HepG2 (cell line): ENCODE results near the gene TRIM7. TPM values are rescaled to one million over a fixed set of nuclear protein-coding genes. Genes with fewer than 3 reads are reported as not detected.

Experiments
- ATAC-seq: fragments of 200-7000 bp; cut with Tn5 transposase; 3 replicates; pipeline ENCODE4 v1.9.1; 2020; ENCODE audit warnings: mild to moderate bottlenecking, moderate library complexity
- BruUV-seq: library from RNA; stranded (reverse); fragments of 400-500 nt; replicated peaks from 2 replicates; lab custom pipeline; 2021; lab: Mats Ljungman, UMichigan
- CTCF ChIA-PET: fragments of 300-600 bp; formaldehyde crosslinking; extraction: SDS; loops from one replicate; lab custom pipeline; 2021; ENCODE audit warnings: low total read pairs, inconsistent platforms, low intra/inter-chr PET ratio; lab: Yijun Ruan, JAX
- POLR2A ChIA-PET: fragments of 350-600 bp; sonication (Branson Sonifier 250); formaldehyde crosslinking; loops from one replicate; lab custom pipeline; 2020; ENCODE audit warnings: antibody characterized with exemption, inconsistent platforms; lab: Yijun Ruan, JAX
- DNase-seq: peaks from one replicate; pipeline ENCODE4 v3.0.0-alpha.2; 2015; ENCODE audit warnings: low spot score
- FAIRE-seq: peaks from 3 replicates; lab custom pipeline; 2011; peaks lifted over from hg19 to GRCh38; lab: Jason Lieb, UNC
- H2AFZ ChIP-seq: one replicate; pipeline ENCODE4 v1.6.1; 2011; ENCODE audit warnings: low read length, inconsistent platforms
- H3K27ac ChIP-seq: fragments of 300-600 bp; 3 replicates; pipeline ENCODE4 v1.8.0; 2011; ENCODE audit warnings: mixed run types, mild to moderate bottlenecking, mixed read lengths, low read length, inconsistent platforms; ENCODE audit not compliant: insufficient read depth; ENCODE audit errors: extremely low read length
- H3K27me3 ChIP-seq, 2 experiments: fragments of 200-600 bp in 1 of 2; 2 replicates in 1 of 2; 3 replicates in 1 of 2; pipeline versions ENCODE4 v1.6.0 to v1.8.0; 2011; ENCODE audit warnings: low read length in 2 of 2, mild to moderate bottlenecking in 2 of 2, moderate library complexity in 2 of 2, inconsistent platforms in 1 of 2; ENCODE audit not compliant: insufficient read depth in 2 of 2, control insufficient read depth in 1 of 2
- H3K36me3 ChIP-seq, 2 experiments: fragments of 200-600 bp in 1 of 2; replicated peaks in 1 of 2; 2 replicates in 1 of 2; 3 replicates in 1 of 2; pipeline versions ENCODE4 v1.5.1 to v1.8.0; 2011; ENCODE audit warnings: low read length in 2 of 2, inconsistent platforms in 1 of 2; ENCODE audit not compliant: insufficient read depth in 2 of 2, control insufficient read depth in 1 of 2
- H3K4me1 ChIP-seq: 2 replicates; pipeline ENCODE4 v1.5.1; 2012; ENCODE audit warnings: low read length, inconsistent platforms; ENCODE audit not compliant: insufficient read depth
- H3K4me2 ChIP-seq: 2 replicates; pipeline ENCODE4 v1.6.0; 2011; ENCODE audit warnings: low read depth, low read length, inconsistent platforms
- H3K4me3 ChIP-seq, 3 experiments: fragments of 200-600 bp in 1 of 3; sonication (generic), shearing (Covaris generic) in 1 of 3; replicated peaks in 1 of 3; 2 replicates each; pipeline ENCODE4 v1.5.1; 2011 to 2016; ENCODE audit warnings: low read length in 3 of 3, inconsistent platforms in 2 of 3, low read depth in 2 of 3, mild to moderate bottlenecking in 2 of 3, control low read depth in 1 of 3, mixed read lengths in 1 of 3; ENCODE audit not compliant: insufficient read depth in 1 of 3
- H3K79me2 ChIP-seq: one replicate; pipeline ENCODE4 v1.6.1; 2011; ENCODE audit warnings: low read length, inconsistent platforms; ENCODE audit not compliant: insufficient read depth
- H3K9ac ChIP-seq: 2 replicates; pipeline ENCODE4 v1.6.0; 2011; ENCODE audit warnings: mild to moderate bottlenecking, low read depth, low read length, inconsistent platforms; ENCODE audit not compliant: insufficient read depth
- H3K9me3 ChIP-seq: 2 replicates; pipeline ENCODE4 v1.5.1; 2012; ENCODE audit warnings: mild to moderate bottlenecking, low read length
- H4K20me1 ChIP-seq: 2 replicates; pipeline ENCODE4 v1.6.0; 2011; ENCODE audit warnings: inconsistent platforms, mild to moderate bottlenecking, low read length, moderate library complexity; ENCODE audit not compliant: insufficient read depth
- CTCF ChIP-seq: sonication (generic); formaldehyde crosslinking; IDR thresholded peaks from 2 replicates; pipeline ENCODE4 v1.5.0; 2020; ENCODE audit warnings: mild to moderate bottlenecking, missing genetic modification reagents, moderate library complexity
- EHMT2 ChIP-seq: fragments of 200-600 bp; sonication (generic); IDR thresholded peaks from 2 replicates; pipeline ENCODE4 v1.7.0; 2017; ENCODE audit warnings: antibody characterized with exemption, low read depth, low read length, borderline replicate concordance
- JUN ChIP-seq: sonication (generic); formaldehyde crosslinking; IDR thresholded peaks from 2 replicates; pipeline ENCODE4 v1.4.0; 2020; ENCODE audit warnings: mild to moderate bottlenecking, missing genetic modification reagents
- ZNF546 ChIP-seq: sonication (generic); formaldehyde crosslinking; conservative IDR thresholded peaks from 2 replicates; pipeline ENCODE4 v1.8.1; 2023; ENCODE audit warnings: mild to moderate bottlenecking, missing genetic modification reagents
- WGBS: methylation state at CpG from one replicate; pipeline ENCODE4 v1.1.6; 2017; ENCODE audit warnings: low lambda C conversion rate; 5-methylcytosine and 5-hydroxymethylcytosine counted together
- in situ Hi-C: cut with HindIII; loops from 2 replicates; pipeline ENCODE4 v1.10.0; 2017; ENCODE audit warnings: low pct_unique_long_range_greater_than_20kb; ENCODE audit not compliant: extremely low pct_ligation_motif_present
- intact Hi-C: fragments of 100-400 bp; cut with micrococcal nuclease; formaldehyde crosslinking; loops from one replicate; pipeline ENCODE4 v1.10.0; 2022; ENCODE audit not compliant: unreplicated experiment
- polyA plus RNA-seq, 8 experiments: library from polyadenylated mRNA; depleted of rRNA in 3 of 8; stranded (reverse) in 7 of 8; unstranded in 1 of 8; fragments of >200 nt; fragmentation: Illumina TruSeq in 4 of 8; extraction: Trizol in 4 of 8; gene quantifications; 2 replicates each; pipeline versions ENCODE4 v1.2.1 to v1.2.3, GENCODE V29; 2011 to 2016; ENCODE audit warnings: low read depth in 4 of 8, missing spikeins in 1 of 8, mixed read lengths in 1 of 8; ENCODE audit not compliant: insufficient read depth in 1 of 8
- total RNA-seq, 5 experiments: library from RNA; depleted of rRNA; stranded (reverse); fragments of >200 nt; fragmentation: Illumina TruSeq; extraction: Trizol; gene quantifications; 2 replicates each; pipeline ENCODE4 v1.2.3, GENCODE V29; 2016; ENCODE audit warnings: low read depth in 1 of 5

Gene TRIM7
- total and polyA plus RNA-seq, 2 of the 13 experiments (the other 11 are each of a cell fraction or from before 2014, with no cell fraction given), result 0.13 TPM; not detected in 1

GRCh38 chr5:181167814-181168488 lies 37.0 kb downstream of the TRIM7 start:
- no peak for ATAC-seq
- POLR2A ChIA-PET, result no interaction called here
- TF ChIP-seq JUN (CRISPR knock-in tag) (no peak), ZNF546 (CRISPR knock-in tag) (no peak), EHMT2 (no peak), CTCF (CRISPR knock-in tag) (peak; percentile 50)
- TF ChIP-seq, all 625 proteins: peak for 1
- DNase-seq (no peak), FAIRE-seq (no peak)
- Histone ChIP-seq H3K79me2 (no peaks in the 10 kb centered on the region), H4K20me1 (no peaks in the 10 kb centered on the region), H2AFZ (no peak overlapping the region), H3K9ac (no peak overlapping the region), H3K4me3 (peak overlapping the region; percentile 30 to 50 (median 38); a peak in 3 of 6 replicates), H3K36me3 (no peaks in the 10 kb centered on the region), H3K27me3 (peaks cover 0 to 12% of the 10 kb centered on the region in 2 experiments; a peak in 1 of 5 replicates), H3K4me1 (peaks cover 49% of the 10 kb centered on the region), H3K9me3 (no peaks in the 10 kb centered on the region), H3K27ac (no peak overlapping the region), H3K4me2 (peak overlapping the region; percentile 96)
- in situ Hi-C loops (no loop called here), intact Hi-C loops (no loop called here)
- WGBS, result 19% methylated on average over 6 of the region's 11 CpGs
- no TSS peak for BruUV-seq
- CTCF ChIA-PET, result no interaction called here
